GM23338 (cell line): Measurements from ENCODE around the gene SHROOM2. TPM values are rescaled to one million over a fixed set of nuclear protein-coding genes. Genes with fewer than 3 reads are reported as not detected.
A peak's percentile ranks its signal among the peaks of the same experiment; 100 is the strongest.

Source experiments
- ATAC-seq: fragments of 200-7000 bp; cut with Tn5 transposase; 3 replicates; pipeline ENCODE4 v1.9.1; 2020
- DNase-seq: peaks from one replicate; pipeline ENCODE4 v3.0.0-alpha.2; 2015; ENCODE audit warnings: low spot score
- H2AFZ ChIP-seq: fragments of 200-600 bp; sonication (generic); 2 replicates; pipeline ENCODE4 v1.8.0; 2016; ENCODE audit warnings: antibody characterized with exemption, mild to moderate bottlenecking, moderate library complexity
- H3F3A ChIP-seq: fragments of 200-600 bp; sonication (generic); replicated peaks from 2 replicates; pipeline ENCODE4 v1.8.0; 2017; ENCODE audit warnings: antibody characterized with exemption, mixed run types, low read depth
- H3K27ac ChIP-seq: fragments of 200-600 bp; sonication (generic); 2 replicates; pipeline ENCODE4 v1.6.1; 2016; ENCODE audit warnings: low read depth
- H3K27me3 ChIP-seq: fragments of 200-600 bp; sonication (generic); 2 replicates; pipeline ENCODE4 v1.8.0; 2016; ENCODE audit warnings: mild to moderate bottlenecking, mixed run types, moderate library complexity; ENCODE audit not compliant: insufficient read depth
- H3K36me3 ChIP-seq: fragments of 200-600 bp; sonication (generic); 2 replicates; pipeline ENCODE4 v1.8.0; 2016; ENCODE audit warnings: mild to moderate bottlenecking; ENCODE audit not compliant: insufficient read depth
- H3K4me1 ChIP-seq: fragments of 200-600 bp; sonication (generic); 2 replicates; pipeline ENCODE4 v1.8.0; 2016; ENCODE audit warnings: mild to moderate bottlenecking, moderate library complexity; ENCODE audit not compliant: insufficient read depth
- H3K4me2 ChIP-seq: fragments of 200-600 bp; sonication (generic); 2 replicates; pipeline ENCODE4 v1.7.1; 2017; ENCODE audit warnings: mixed run types
- H3K4me3 ChIP-seq: fragments of 200-600 bp; sonication (generic); 2 replicates; pipeline ENCODE4 v1.6.1; 2016; ENCODE audit warnings: mixed run types
- H3K79me2 ChIP-seq: fragments of 200-600 bp; sonication (generic); replicated peaks from 2 replicates; pipeline ENCODE4 v1.8.0; 2017; ENCODE audit warnings: mild to moderate bottlenecking; ENCODE audit not compliant: insufficient read depth
- H3K9me2 ChIP-seq: fragments of 200-600 bp; sonication (generic); 2 replicates; pipeline ENCODE4 v1.8.0; 2017; ENCODE audit not compliant: insufficient read depth
- H4K20me1 ChIP-seq: fragments of 200-600 bp; sonication (generic); replicated peaks from 2 replicates; pipeline ENCODE4 v1.8.0; 2017; ENCODE audit warnings: mild to moderate bottlenecking; ENCODE audit not compliant: insufficient read depth
- H3K27ac Mint-ChIP-seq: 2 replicates; pipeline ENCODE4 v1.8.0; 2020; ENCODE audit warnings: inconsistent platforms, mild to moderate bottlenecking, moderate library complexity, mixed read lengths
- H3K27me3 Mint-ChIP-seq: 3 replicates; pipeline ENCODE4 v1.8.0; 2022; ENCODE audit warnings: low read depth, mild to moderate bottlenecking, moderate library complexity, mixed read lengths, inconsistent platforms; ENCODE audit not compliant: insufficient read depth, poor library complexity
- H3K36me3 Mint-ChIP-seq: 3 replicates; pipeline ENCODE4 v1.8.0; 2021; ENCODE audit warnings: low read depth, mild to moderate bottlenecking, inconsistent platforms, moderate library complexity, mixed read lengths
- H3K4me1 Mint-ChIP-seq: 3 replicates; pipeline ENCODE4 v1.8.0; 2020; ENCODE audit warnings: mild to moderate bottlenecking, inconsistent platforms, mixed read lengths
- H3K4me3 Mint-ChIP-seq: 3 replicates; pipeline ENCODE4 v1.8.0; 2021; ENCODE audit warnings: moderate library complexity, mild to moderate bottlenecking, inconsistent platforms, mixed read lengths
- H3K9me3 Mint-ChIP-seq: 3 replicates; pipeline ENCODE4 v1.8.0; 2020; ENCODE audit warnings: moderate library complexity, mild to moderate bottlenecking, inconsistent platforms, mixed read lengths
- EZH2 ChIP-seq: fragments of 200-600 bp; sonication (generic); IDR thresholded peaks from one replicate; pipeline ENCODE4 v1.8.0; 2017; ENCODE audit warnings: antibody characterized with exemption, mild to moderate bottlenecking, low read depth; ENCODE audit not compliant: unreplicated experiment
- EZH2phosphoT487 ChIP-seq: fragments of 200-600 bp; sonication (generic); IDR thresholded peaks from one replicate; pipeline ENCODE4 v1.8.1; 2018; ENCODE audit warnings: antibody characterized with exemption; ENCODE audit not compliant: unreplicated experiment
- JUNB ChIP-seq: IDR thresholded peaks from one replicate; pipeline ENCODE4 v1.6.1; 2016; ENCODE audit warnings: antibody characterized with exemption; ENCODE audit not compliant: unreplicated experiment
- NANOG ChIP-seq: IDR thresholded peaks from 2 replicates; pipeline ENCODE4 v1.6.1; 2016; ENCODE audit warnings: antibody characterized with exemption, borderline replicate concordance
- POLR2AphosphoS5 ChIP-seq: IDR thresholded peaks from 2 replicates; pipeline ENCODE4 v1.6.1; 2016; ENCODE audit warnings: antibody characterized with exemption, low read depth
- STAT1 ChIP-seq: IDR thresholded peaks from one replicate; pipeline ENCODE4 v1.6.1; 2016; ENCODE audit warnings: antibody characterized with exemption; ENCODE audit not compliant: unreplicated experiment
- polyA plus RNA-seq: library from polyadenylated mRNA; unstranded; fragments of >200 nt; fragmentation: Nextera tagmentation; extraction: Ambion mirVana; gene quantifications from 2 replicates; pipeline ENCODE4 v1.2.1, GENCODE V29; 2016
- total RNA-seq: library from RNA; depleted of rRNA; stranded (reverse); fragments of >200 nt; shearing (Covaris generic); gene quantifications from 2 replicates; pipeline ENCODE4 v1.2.3, GENCODE V29; 2014
- TF ChIP-seq, protein P1 (sequence below): IDR thresholded peaks from 2 replicates; pipeline ENCODE4 v1.6.1; 2016; ENCODE audit warnings: antibody characterized with exemption
- TF ChIP-seq, protein P2 (sequence below): fragments of 250-450 bp; sonication (Bioruptor Pico); IDR thresholded peaks from 2 replicates; pipeline ENCODE4 v1.5.0; 2020; ENCODE audit warnings: mild to moderate bottlenecking, moderate library complexity
- TF ChIP-seq, protein P3 (sequence below): IDR thresholded peaks from one replicate; pipeline ENCODE4 v1.6.1; 2018; ENCODE audit warnings: antibody characterized with exemption; ENCODE audit not compliant: unreplicated experiment

Gene SHROOM2
- total and polyA plus RNA-seq, 2 experiments from 2014 or later = 3.5 to 15.8 TPM

DNA sequence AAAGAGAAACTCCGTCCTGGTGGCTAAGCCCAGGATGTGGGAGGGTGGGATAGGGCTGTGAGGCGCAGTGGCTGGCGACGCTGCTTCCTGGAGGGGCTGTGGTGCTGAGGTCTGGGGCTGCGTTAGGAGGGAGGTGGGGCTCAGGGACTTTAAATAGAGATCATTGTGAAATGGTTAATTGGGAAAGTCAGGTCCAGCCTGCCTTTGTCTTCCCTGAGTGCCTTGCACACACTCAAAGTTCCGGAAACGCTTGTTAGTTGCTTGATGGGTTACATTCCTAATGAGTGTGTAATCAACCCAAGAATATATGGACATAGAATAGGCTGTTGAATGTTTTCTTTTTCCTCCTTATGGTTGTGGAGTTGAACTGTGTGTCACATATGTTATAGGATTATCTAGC lies 125.3 kb downstream of the SHROOM2 start:
- no peak for ATAC-seq
- H3K9me3 Mint-ChIP-seq = no peaks in the 10 kb centered on the region

More for the DNA sequence above, 125.3 kb downstream of the SHROOM2 start:
- 0 out of 2 replicates have a peak overlapping the region, but pooled peaks have one; percentile 19 for H3K27ac ChIP-seq
- H3K27me3 ChIP-seq = no peaks in the 10 kb centered on the region
- peaks cover 8% of the 10 kb centered on the region for H3K4me1 ChIP-seq
- Mint-ChIP-seq H3K27ac (no peak overlapping the region), H3K4me3 (no peak overlapping the region), H3K4me1 (peaks cover 39% of the 10 kb centered on the region), H3K36me3 (peaks cover 7% of the 10 kb centered on the region; the same call in 1 of the 3 replicates), H3K27me3 (no peaks in the 10 kb centered on the region)
- no peaks in the 10 kb centered on the region for H3F3A ChIP-seq
- TF ChIP-seq JUNB = no peak
- no peak for TF ChIP-seq EZH2phosphoT487
- TF ChIP-seq EZH2 = no peak
- TF ChIP-seq POLR2AphosphoS5 = no peak
- no peak for TF ChIP-seq NANOG
- TF ChIP-seq STAT1 = no peak
- TF ChIP-seq, protein P1, sequence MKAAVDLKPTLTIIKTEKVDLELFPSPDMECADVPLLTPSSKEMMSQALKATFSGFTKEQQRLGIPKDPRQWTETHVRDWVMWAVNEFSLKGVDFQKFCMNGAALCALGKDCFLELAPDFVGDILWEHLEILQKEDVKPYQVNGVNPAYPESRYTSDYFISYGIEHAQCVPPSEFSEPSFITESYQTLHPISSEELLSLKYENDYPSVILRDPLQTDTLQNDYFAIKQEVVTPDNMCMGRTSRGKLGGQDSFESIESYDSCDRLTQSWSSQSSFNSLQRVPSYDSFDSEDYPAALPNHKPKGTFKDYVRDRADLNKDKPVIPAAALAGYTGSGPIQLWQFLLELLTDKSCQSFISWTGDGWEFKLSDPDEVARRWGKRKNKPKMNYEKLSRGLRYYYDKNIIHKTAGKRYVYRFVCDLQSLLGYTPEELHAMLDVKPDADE = no peak
- TF ChIP-seq, protein P2, sequence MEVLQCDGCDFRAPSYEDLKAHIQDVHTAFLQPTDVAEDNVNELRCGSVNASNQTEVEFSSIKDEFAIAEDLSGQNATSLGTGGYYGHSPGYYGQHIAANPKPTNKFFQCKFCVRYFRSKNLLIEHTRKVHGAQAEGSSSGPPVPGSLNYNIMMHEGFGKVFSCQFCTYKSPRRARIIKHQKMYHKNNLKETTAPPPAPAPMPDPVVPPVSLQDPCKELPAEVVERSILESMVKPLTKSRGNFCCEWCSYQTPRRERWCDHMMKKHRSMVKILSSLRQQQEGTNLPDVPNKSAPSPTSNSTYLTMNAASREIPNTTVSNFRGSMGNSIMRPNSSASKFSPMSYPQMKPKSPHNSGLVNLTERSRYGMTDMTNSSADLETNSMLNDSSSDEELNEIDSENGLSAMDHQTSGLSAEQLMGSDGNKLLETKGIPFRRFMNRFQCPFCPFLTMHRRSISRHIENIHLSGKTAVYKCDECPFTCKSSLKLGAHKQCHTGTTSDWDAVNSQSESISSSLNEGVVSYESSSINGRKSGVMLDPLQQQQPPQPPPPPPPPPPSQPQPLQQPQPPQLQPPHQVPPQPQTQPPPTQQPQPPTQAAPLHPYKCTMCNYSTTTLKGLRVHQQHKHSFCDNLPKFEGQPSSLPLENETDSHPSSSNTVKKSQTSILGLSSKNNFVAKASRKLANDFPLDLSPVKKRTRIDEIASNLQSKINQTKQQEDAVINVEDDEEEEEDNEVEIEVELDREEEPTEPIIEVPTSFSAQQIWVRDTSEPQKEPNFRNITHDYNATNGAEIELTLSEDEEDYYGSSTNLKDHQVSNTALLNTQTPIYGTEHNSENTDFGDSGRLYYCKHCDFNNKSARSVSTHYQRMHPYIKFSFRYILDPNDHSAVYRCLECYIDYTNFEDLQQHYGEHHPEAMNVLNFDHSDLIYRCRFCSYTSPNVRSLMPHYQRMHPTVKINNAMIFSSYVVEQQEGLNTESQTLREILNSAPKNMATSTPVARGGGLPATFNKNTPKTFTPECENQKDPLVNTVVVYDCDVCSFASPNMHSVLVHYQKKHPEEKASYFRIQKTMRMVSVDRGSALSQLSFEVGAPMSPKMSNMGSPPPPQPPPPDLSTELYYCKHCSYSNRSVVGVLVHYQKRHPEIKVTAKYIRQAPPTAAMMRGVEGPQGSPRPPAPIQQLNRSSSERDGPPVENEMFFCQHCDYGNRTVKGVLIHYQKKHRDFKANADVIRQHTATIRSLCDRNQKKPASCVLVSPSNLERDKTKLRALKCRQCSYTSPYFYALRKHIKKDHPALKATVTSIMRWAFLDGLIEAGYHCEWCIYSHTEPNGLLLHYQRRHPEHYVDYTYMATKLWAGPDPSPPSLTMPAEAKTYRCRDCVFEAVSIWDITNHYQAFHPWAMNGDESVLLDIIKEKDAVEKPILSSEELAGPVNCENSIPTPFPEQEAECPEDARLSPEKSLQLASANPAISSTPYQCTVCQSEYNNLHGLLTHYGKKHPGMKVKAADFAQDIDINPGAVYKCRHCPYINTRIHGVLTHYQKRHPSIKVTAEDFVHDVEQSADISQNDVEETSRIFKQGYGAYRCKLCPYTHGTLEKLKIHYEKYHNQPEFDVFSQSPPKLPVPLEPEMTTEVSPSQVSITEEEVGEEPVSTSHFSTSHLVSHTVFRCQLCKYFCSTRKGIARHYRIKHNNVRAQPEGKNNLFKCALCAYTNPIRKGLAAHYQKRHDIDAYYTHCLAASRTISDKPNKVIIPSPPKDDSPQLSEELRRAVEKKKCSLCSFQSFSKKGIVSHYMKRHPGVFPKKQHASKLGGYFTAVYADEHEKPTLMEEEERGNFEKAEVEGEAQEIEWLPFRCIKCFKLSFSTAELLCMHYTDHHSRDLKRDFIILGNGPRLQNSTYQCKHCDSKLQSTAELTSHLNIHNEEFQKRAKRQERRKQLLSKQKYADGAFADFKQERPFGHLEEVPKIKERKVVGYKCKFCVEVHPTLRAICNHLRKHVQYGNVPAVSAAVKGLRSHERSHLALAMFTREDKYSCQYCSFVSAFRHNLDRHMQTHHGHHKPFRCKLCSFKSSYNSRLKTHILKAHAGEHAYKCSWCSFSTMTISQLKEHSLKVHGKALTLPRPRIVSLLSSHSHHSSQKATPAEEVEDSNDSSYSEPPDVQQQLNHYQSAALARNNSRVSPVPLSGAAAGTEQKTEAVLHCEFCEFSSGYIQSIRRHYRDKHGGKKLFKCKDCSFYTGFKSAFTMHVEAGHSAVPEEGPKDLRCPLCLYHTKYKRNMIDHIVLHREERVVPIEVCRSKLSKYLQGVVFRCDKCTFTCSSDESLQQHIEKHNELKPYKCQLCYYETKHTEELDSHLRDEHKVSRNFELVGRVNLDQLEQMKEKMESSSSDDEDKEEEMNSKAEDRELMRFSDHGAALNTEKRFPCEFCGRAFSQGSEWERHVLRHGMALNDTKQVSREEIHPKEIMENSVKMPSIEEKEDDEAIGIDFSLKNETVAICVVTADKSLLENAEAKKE (CRISPR knock-in tag) = no peak
- TF ChIP-seq, protein P3, sequence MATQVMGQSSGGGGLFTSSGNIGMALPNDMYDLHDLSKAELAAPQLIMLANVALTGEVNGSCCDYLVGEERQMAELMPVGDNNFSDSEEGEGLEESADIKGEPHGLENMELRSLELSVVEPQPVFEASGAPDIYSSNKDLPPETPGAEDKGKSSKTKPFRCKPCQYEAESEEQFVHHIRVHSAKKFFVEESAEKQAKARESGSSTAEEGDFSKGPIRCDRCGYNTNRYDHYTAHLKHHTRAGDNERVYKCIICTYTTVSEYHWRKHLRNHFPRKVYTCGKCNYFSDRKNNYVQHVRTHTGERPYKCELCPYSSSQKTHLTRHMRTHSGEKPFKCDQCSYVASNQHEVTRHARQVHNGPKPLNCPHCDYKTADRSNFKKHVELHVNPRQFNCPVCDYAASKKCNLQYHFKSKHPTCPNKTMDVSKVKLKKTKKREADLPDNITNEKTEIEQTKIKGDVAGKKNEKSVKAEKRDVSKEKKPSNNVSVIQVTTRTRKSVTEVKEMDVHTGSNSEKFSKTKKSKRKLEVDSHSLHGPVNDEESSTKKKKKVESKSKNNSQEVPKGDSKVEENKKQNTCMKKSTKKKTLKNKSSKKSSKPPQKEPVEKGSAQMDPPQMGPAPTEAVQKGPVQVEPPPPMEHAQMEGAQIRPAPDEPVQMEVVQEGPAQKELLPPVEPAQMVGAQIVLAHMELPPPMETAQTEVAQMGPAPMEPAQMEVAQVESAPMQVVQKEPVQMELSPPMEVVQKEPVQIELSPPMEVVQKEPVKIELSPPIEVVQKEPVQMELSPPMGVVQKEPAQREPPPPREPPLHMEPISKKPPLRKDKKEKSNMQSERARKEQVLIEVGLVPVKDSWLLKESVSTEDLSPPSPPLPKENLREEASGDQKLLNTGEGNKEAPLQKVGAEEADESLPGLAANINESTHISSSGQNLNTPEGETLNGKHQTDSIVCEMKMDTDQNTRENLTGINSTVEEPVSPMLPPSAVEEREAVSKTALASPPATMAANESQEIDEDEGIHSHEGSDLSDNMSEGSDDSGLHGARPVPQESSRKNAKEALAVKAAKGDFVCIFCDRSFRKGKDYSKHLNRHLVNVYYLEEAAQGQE = no peak
- no peaks in the 10 kb centered on the region for H3K79me2 ChIP-seq
- no peaks in the 10 kb centered on the region for H3K9me2 ChIP-seq
- H4K20me1 ChIP-seq = no peaks in the 10 kb centered on the region
- no peak overlapping the region for H3K4me3 ChIP-seq
- no peak overlapping the region for H2AFZ ChIP-seq
- no peaks in the 10 kb centered on the region for H3K36me3 ChIP-seq
- no peak for DNase-seq
- no peak overlapping the region for H3K4me2 ChIP-seq
